Measurements from ENCODE around the gene ZBED6. TPM values are rescaled to one million over a fixed set of nuclear protein-coding genes. Genes with fewer than 3 reads are reported as not detected.
"Not testable (repeated sequence)": the region's sequence is repeated elsewhere in the genome, so short reads cannot be mapped to it uniquely, and the experiment has no call there.

Gene ZBED6
- total RNA-seq (10 to 100 TPM; 21.7 to 36.7 (median 23.8) TPM), total RNA-seq (0.45 to 2.9 (median 1.4) reads per million in 29 experiments)
- total RNA-seq (2013): 17.2 TPM

DNA sequence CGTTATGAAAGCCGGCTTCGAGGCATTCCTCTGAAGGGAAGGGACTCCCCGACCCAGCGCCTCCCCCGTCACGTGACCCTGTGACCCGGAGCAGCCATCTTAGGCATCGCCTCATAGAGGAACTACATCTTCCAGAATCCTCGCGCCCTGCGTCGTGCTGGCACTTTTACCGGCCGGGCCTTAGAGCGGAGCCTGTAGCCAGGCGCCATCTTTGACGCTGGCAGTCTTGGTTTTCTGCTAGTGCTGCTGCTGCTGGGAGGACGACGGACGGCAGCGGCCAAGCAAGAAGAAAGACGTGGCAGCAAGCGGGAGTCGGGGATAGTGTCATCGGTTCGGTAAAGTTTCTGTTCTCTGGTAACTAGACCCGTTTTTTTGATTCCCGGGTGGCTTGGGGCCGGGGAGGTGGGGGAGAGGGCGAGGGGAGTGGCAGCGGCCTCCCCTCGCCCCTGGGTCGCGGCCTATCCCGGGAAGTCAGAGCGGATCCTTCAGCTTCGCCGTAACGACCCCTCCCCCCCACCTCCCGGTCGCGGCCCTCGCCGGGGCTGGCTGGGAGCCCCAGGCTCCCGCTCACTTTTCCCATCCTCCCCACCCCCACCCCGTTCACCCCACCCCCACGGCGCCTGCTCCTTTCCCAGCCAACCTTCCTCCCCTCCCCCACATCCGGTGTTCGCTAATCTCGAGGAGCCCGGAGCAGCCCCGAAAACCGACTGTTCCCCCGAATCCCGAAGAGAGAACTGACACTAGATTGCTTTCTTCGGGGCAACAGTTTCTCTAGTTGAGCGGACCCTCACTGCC lies at the start of gene ZBED6, which contains the start of gene ZC3H11A:
Gene ZBED6, plus strand, starts transcription at position 183 of the 795 bp plus-strand sequence. CDS start 1,900 bp downstream, outside the sequence.
Gene ZC3H11A, plus strand, starts transcription at position 183 of the 795 bp plus-strand sequence. CDS start 21,448 bp downstream, outside the sequence.
- DNase-seq (peak; percentile 85 to 100 (median 99)), ATAC-seq (replicated peaks in 1 of 4) (peak; percentile 98 to 99 (median 99))
- Histone ChIP-seq H3K27ac (ENCODE audit: low read length) (peak within 1 kb of the TSS; percentile 94), H3K4me1 (ENCODE audit: control insufficient read depth in 1 of 2, extremely low read depth in 1 of 2, insufficient read depth in 2 of 2, low read length in 2 of 2) (peaks cover 20 to 27% of the 10 kb centered on the region in 2 experiments), H3K27me3 (replicated peaks in 1 of 2; ENCODE audit: control insufficient read depth in 2 of 2, extremely low read depth in 1 of 2, insufficient read depth in 2 of 2, low read length in 1 of 2) (no peaks in the 10 kb centered on the region), H3K9me3 (no peaks in the 10 kb centered on the region), H3K36me3 (ENCODE audit: control insufficient read depth in 2 of 2, extremely low read depth in 1 of 2, insufficient read depth in 1 of 2, low read length in 1 of 2) (peaks cover 0 to 20% of the 10 kb centered on the region in 2 donors), H3K4me3 (ENCODE audit: control insufficient read depth in 1 of 2, extremely low read depth in 1 of 2, low read length in 1 of 2) (peak within 1 kb of the TSS; percentile 60 to 92)
- POLR2A ChIA-PET: no interaction called here
- H3K27me3 Mint-ChIP-seq: no peaks in the 10 kb centered on the region
- 0% methylated on average over 33 of the region's 59 CpGs for WGBS (ENCODE audit: insufficient coverage)
- peaks cover 37% of the 10 kb centered on the region for H3K36me3 Mint-ChIP-seq
- H3K4me3 Mint-ChIP-seq: peak within 1 kb of the TSS; percentile 91 to 96 (median 92)
- CTCF ChIA-PET: no interaction called here
- H3K27ac Mint-ChIP-seq: peak within 1 kb of the TSS; percentile 95 to 96
- peaks cover 47 to 57% (median 54%) of the 10 kb centered on the region in 3 donors for H3K4me1 Mint-ChIP-seq
- no peaks in the 10 kb centered on the region for H3K9me3 Mint-ChIP-seq

- H3K4me3 Mint-ChIP-seq: no peak overlapping the region
- ChIA-PET POLR2A (interaction anchor here in 1 of 2 donors (0.6 kb wide), 1 partner anchor 441 kb away, joined by 4 read pairs; no protein-coding TSS in a partner anchor), CTCF (interaction anchor here in 1 of 2 donors (0.6 kb wide), 1 partner anchor 9 kb away, joined by 5 read pairs; no protein-coding TSS in a partner anchor)
- no peaks in the 10 kb centered on the region for H3K27me3 Mint-ChIP-seq
- peaks cover 0 to 11% of the 10 kb centered on the region in 2 donors for H3K36me3 ChIP-seq (ENCODE audit: control insufficient read depth in 2 of 2, extremely low read depth in 1 of 2, insufficient read depth in 1 of 2, low read length in 1 of 2)
- H3K9me3 Mint-ChIP-seq: no peaks in the 10 kb centered on the region
- peaks cover 14% of the 10 kb centered on the region for H3K36me3 Mint-ChIP-seq
- peak overlapping the region in 1 of 2 donors; percentile 14 for H3K27ac Mint-ChIP-seq
- H3K4me3 ChIP-seq (ENCODE audit: control insufficient read depth in 1 of 2, extremely low read depth in 1 of 2, low read length in 1 of 2): no peak overlapping the region
- no peaks in the 10 kb centered on the region for H3K27me3 ChIP-seq (replicated peaks in 1 of 2; ENCODE audit: control insufficient read depth in 2 of 2, extremely low read depth in 1 of 2, insufficient read depth in 2 of 2, low read length in 1 of 2)
- 100% methylated on average over 3 of the region's 6 CpGs for WGBS (ENCODE audit: insufficient coverage)
- DNase-seq (no peak), ATAC-seq (replicated peaks in 1 of 4) (no peak)
- H3K4me1 Mint-ChIP-seq: peaks cover 23 to 30% (median 25%) of the 10 kb centered on the region in 3 donors
- no peak overlapping the region for H3K27ac ChIP-seq (ENCODE audit: low read length)
- no peaks in the 10 kb centered on the region for H3K9me3 ChIP-seq
- H3K4me1 ChIP-seq (ENCODE audit: control insufficient read depth in 1 of 2, extremely low read depth in 1 of 2, insufficient read depth in 2 of 2, low read length in 2 of 2): peaks cover 8 to 11% of the 10 kb centered on the region in 2 experiments
Measured at GRCh38 chr1:203746281-203746680, 49.1 kb upstream of the ZBED6 start.

DNA sequence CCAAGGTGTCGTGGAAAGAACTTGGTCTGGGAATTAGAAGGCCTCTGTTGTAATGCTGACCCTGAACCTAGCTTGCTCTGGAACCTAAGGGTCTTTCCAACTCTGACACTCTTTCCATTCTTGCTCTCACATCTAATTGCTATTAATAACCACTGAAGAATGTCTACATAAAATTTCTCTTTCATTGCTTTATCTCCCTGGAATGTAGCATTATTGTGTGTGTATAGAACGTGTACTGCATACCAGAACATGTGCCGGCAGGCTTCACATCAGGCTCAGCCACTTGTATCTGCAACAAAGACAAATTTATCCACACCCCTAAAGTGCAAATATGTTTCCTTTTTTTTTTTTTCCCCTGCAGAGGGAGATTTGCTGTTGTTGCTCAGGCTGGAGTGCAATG lies 44.4 kb upstream of the ZBED6 start:
- no peak overlapping the region for H3K27ac Mint-ChIP-seq
- ChIA-PET POLR2A (interaction anchor here in 1 of 2 donors (0.6 kb wide), 1 partner anchor 38 kb away, joined by 10 read pairs; no protein-coding TSS in a partner anchor), CTCF (interaction anchor here (0.6 to 0.7 kb wide), 2 partner anchors 25 to 413 kb away, joined by 3 to 7 read pairs; no protein-coding TSS in a partner anchor)
- Histone ChIP-seq H3K27ac (ENCODE audit: low read length) (no peak overlapping the region), H3K4me3 (ENCODE audit: control insufficient read depth in 1 of 2, extremely low read depth in 1 of 2, low read length in 1 of 2) (no peak overlapping the region), H3K9me3 (no peaks in the 10 kb centered on the region), H3K27me3 (replicated peaks in 1 of 2; ENCODE audit: control insufficient read depth in 2 of 2, extremely low read depth in 1 of 2, insufficient read depth in 2 of 2, low read length in 1 of 2) (no peaks in the 10 kb centered on the region), H3K4me1 (ENCODE audit: control insufficient read depth in 1 of 2, extremely low read depth in 1 of 2, insufficient read depth in 2 of 2, low read length in 2 of 2) (peaks cover 6 to 26% of the 10 kb centered on the region in 2 experiments), H3K36me3 (ENCODE audit: control insufficient read depth in 2 of 2, extremely low read depth in 1 of 2, insufficient read depth in 1 of 2, low read length in 1 of 2) (no peaks in the 10 kb centered on the region)
- no peaks in the 10 kb centered on the region for H3K36me3 Mint-ChIP-seq
- no peaks in the 10 kb centered on the region for H3K27me3 Mint-ChIP-seq
- peaks cover 23 to 30% (median 25%) of the 10 kb centered on the region in 3 donors for H3K4me1 Mint-ChIP-seq
- no peak for DNase-seq
- H3K4me3 Mint-ChIP-seq: no peak overlapping the region
- no peaks in the 10 kb centered on the region for H3K9me3 Mint-ChIP-seq
- WGBS (ENCODE audit: insufficient coverage): 100% methylated on average over 1 of the region's 3 CpGs
- ATAC-seq (replicated peaks in 1 of 4): no peak

DNA sequence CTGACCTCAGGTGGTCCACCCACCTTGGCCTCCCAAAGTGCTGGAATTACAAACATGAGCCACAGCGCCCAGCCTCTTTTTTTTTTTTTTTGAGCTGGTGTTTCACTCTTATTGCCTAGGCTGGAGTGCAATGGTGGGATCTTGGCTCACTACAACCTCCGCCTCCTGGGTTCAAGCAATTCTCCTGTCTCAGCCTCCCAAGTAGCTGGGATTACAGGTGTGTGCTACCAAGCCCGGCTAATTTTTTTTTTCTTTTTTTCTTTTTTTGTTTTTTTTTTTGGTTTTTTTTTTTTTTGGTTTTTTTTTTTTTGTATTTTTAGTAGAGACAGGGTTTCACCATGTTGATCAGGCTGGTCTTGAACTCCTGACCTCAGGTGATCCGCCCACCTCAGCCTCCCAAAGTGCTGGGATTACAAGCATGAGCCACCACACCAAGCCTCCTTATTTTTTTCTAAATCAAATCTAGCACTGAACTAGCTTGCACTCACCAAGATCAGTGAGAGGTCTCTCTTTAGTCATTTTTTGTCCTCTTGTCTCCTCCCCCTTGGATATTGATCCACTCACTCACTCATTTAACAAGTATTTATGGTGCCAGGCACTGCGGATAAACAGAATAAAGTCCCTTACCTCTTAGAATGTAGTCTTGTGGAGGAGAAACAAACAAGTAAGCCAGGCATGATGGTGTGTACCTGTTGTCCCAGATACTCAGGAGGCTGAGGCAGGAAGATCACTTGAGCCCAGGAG lies 43.6 kb upstream of the ZBED6 start:
- not testable (repeated sequence) for H3K27ac Mint-ChIP-seq; H3K4me3 ChIP-seq (ENCODE audit: control insufficient read depth in 1 of 2, extremely low read depth in 1 of 2, low read length in 1 of 2); H3K9me3 ChIP-seq; H3K4me3 Mint-ChIP-seq; ATAC-seq (replicated peaks in 1 of 4); H3K36me3 Mint-ChIP-seq; H3K36me3 ChIP-seq (ENCODE audit: control insufficient read depth in 2 of 2, extremely low read depth in 1 of 2, insufficient read depth in 1 of 2, low read length in 1 of 2); H3K27me3 ChIP-seq (replicated peaks in 1 of 2; ENCODE audit: control insufficient read depth in 2 of 2, extremely low read depth in 1 of 2, insufficient read depth in 2 of 2, low read length in 1 of 2); DNase-seq; H3K27me3 Mint-ChIP-seq; H3K9me3 Mint-ChIP-seq; H3K27ac ChIP-seq (ENCODE audit: low read length)
- ChIA-PET POLR2A (interaction anchor here in 1 of 2 donors (0.6 kb wide), 3 partner anchors 39 to 488 kb away, joined by 3 to 10 read pairs (median 3); no protein-coding TSS in a partner anchor), CTCF (interaction anchor here (0.6 to 0.7 kb wide), 3 partner anchors 25 to 414 kb away, joined by 3 to 7 read pairs (median 4); no protein-coding TSS in a partner anchor)
- 100% methylated on average over 1 of the region's 5 CpGs for WGBS (ENCODE audit: insufficient coverage)
- peaks cover 6 to 32% of the 10 kb centered on the region in 2 experiments for H3K4me1 ChIP-seq (ENCODE audit: control insufficient read depth in 1 of 2, extremely low read depth in 1 of 2, insufficient read depth in 2 of 2, low read length in 2 of 2)
- H3K4me1 Mint-ChIP-seq: peaks cover 27 to 34% (median 32%) of the 10 kb centered on the region in 3 donors

DNA sequence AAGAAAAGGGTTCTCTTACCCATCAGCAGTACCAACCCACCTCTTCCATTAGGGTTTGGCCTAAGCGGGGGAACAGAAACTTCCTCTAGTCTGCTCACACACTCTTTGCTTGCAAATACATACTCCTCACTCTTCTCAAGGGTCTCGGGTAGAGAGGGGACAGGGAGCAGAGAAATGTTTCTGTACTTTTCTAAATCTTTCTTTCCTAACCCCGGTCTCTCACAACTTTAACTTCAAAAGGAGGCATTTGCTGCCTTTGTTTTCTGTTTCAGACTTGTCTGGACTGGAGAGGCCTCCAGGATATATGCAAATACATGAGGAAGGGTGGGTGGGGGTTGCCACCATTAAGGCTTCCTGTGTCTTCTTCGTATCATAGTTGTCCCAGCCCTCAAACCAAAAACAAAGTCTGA lies 41.0 kb upstream of the ZBED6 start:
- CTCF ChIA-PET: interaction anchor here (0.6 to 0.7 kb wide), 2 partner anchors 8 to 129 kb away, joined by 5 to 6 read pairs; no protein-coding TSS in a partner anchor
- POLR2A ChIA-PET: no interaction called here
- peak in 8 of 35 experiments; percentile 17 to 49 (median 26) for DNase-seq

More for the DNA sequence above, 41.0 kb upstream of the ZBED6 start:
- no peak overlapping the region for H3K4me3 ChIP-seq (ENCODE audit: control insufficient read depth in 1 of 2, extremely low read depth in 1 of 2, low read length in 1 of 2)
- peak; percentile 72 to 86 (median 80) for ATAC-seq (replicated peaks in 1 of 4)
- H3K36me3 ChIP-seq (ENCODE audit: control insufficient read depth in 2 of 2, extremely low read depth in 1 of 2, insufficient read depth in 1 of 2, low read length in 1 of 2): no peaks in the 10 kb centered on the region
- Mint-ChIP-seq H3K4me3 (peak overlapping the region; percentile 38 to 55 (median 49)), H3K27me3 (no peaks in the 10 kb centered on the region), H3K9me3 (no peaks in the 10 kb centered on the region), H3K27ac (peak overlapping the region; percentile 94 to 95), H3K4me1 (peaks cover 31 to 37% (median 33%) of the 10 kb centered on the region in 3 donors), H3K36me3 (no peaks in the 10 kb centered on the region)
- no CpG with 5 or more reads among the region's 4 CpGs for WGBS (ENCODE audit: insufficient coverage)
- H3K9me3 ChIP-seq: no peaks in the 10 kb centered on the region
- H3K4me1 ChIP-seq (ENCODE audit: control insufficient read depth in 1 of 2, extremely low read depth in 1 of 2, insufficient read depth in 2 of 2, low read length in 2 of 2): peaks cover 6 to 32% of the 10 kb centered on the region in 2 experiments
- H3K27me3 ChIP-seq (replicated peaks in 1 of 2; ENCODE audit: control insufficient read depth in 2 of 2, extremely low read depth in 1 of 2, insufficient read depth in 2 of 2, low read length in 1 of 2): no peaks in the 10 kb centered on the region
- H3K27ac ChIP-seq (ENCODE audit: low read length): peak overlapping the region; percentile 36
